Measurements from ENCODE around the gene RUFY2. TPM values are rescaled to one million over a fixed set of nuclear protein-coding genes. Genes with fewer than 3 reads are reported as not detected.
A peak's percentile ranks its signal among the peaks of the same experiment; 100 is the strongest.

RUFY2 gene
- total and polyA plus RNA-seq, 2 experiments from 2014 or later: 10.3 to 17.3 TPM

- Histone ChIP-seq H2AFZ (no peak overlapping the region), H3K4me2 (no peak overlapping the region), H3K36me3 (ENCODE audit: insufficient read depth) (no peaks in the 10 kb centered on the region; the same call in 1 of the 2 replicates), H3F3A (replicated peaks; ENCODE audit: low read depth) (no peaks in the 10 kb centered on the region), H3K27ac (ENCODE audit: low read depth) (no peak overlapping the region), H3K9me2 (ENCODE audit: insufficient read depth) (no peaks in the 10 kb centered on the region), H4K20me1 (replicated peaks; ENCODE audit: insufficient read depth) (peaks cover 10% of the 10 kb centered on the region), H3K27me3 (ENCODE audit: insufficient read depth) (no peaks in the 10 kb centered on the region), H3K79me2 (replicated peaks; ENCODE audit: insufficient read depth) (peaks cover 22% of the 10 kb centered on the region), H3K4me1 (ENCODE audit: insufficient read depth) (peaks cover 13% of the 10 kb centered on the region), H3K4me3 (no peak overlapping the region)
- peaks cover 23% of the 10 kb centered on the region for H3K4me1 Mint-ChIP-seq
- peaks cover 26% of the 10 kb centered on the region for H3K36me3 Mint-ChIP-seq (ENCODE audit: low read depth)
- peaks cover 30% of the 10 kb centered on the region for H3K27me3 Mint-ChIP-seq (ENCODE audit: insufficient read depth, low read depth, poor library complexity)
- peaks cover 4% of the 10 kb centered on the region; the same call in 2 of the 3 replicates for H3K9me3 Mint-ChIP-seq
- ATAC-seq (no peak), DNase-seq (ENCODE audit: low spot score) (no peak)
- TF ChIP-seq CREB1 (CRISPR knock-in tag; IDR thresholded peaks at IDR 0.05; ENCODE audit: low read depth) (no peak), STAT1 (IDR thresholded peaks at IDR 0.05; ENCODE audit: unreplicated experiment) (no peak)
- H3K4me3 Mint-ChIP-seq: no peak overlapping the region
- no peak overlapping the region for H3K27ac Mint-ChIP-seq
Measured at GRCh38 chr10:68329506-68329861, 77.6 kb downstream of the RUFY2 start.

- no peak for ATAC-seq
- peaks cover 22% of the 10 kb centered on the region for H3K4me1 Mint-ChIP-seq
- Histone ChIP-seq H3K79me2 (replicated peaks; ENCODE audit: insufficient read depth) (peaks cover 9% of the 10 kb centered on the region), H3K4me1 (ENCODE audit: insufficient read depth) (0 out of 2 replicates have a peak, but pooled peaks cover 9% of the 10 kb centered on the region), H3K36me3 (ENCODE audit: insufficient read depth) (no peaks in the 10 kb centered on the region; the same call in 1 of the 2 replicates), H3K27me3 (ENCODE audit: insufficient read depth) (no peaks in the 10 kb centered on the region), H2AFZ (no peak overlapping the region), H3K9me2 (ENCODE audit: insufficient read depth) (no peaks in the 10 kb centered on the region), H3K4me3 (no peak overlapping the region), H3K27ac (ENCODE audit: low read depth) (no peak overlapping the region), H3K4me2 (no peak overlapping the region), H4K20me1 (replicated peaks; ENCODE audit: insufficient read depth) (no peaks in the 10 kb centered on the region; the same call in 1 of the 2 replicates), H3F3A (replicated peaks; ENCODE audit: low read depth) (no peaks in the 10 kb centered on the region)
- H3K36me3 Mint-ChIP-seq (ENCODE audit: low read depth): peaks cover 12% of the 10 kb centered on the region
- peak overlapping the region; percentile 39 for H3K27ac Mint-ChIP-seq
- H3K27me3 Mint-ChIP-seq (ENCODE audit: insufficient read depth, low read depth, poor library complexity): peaks cover 30% of the 10 kb centered on the region
- H3K4me3 Mint-ChIP-seq: peak overlapping the region; percentile 29; the same call in 2 of the 3 replicates
- peaks cover 4% of the 10 kb centered on the region; the same call in 2 of the 3 replicates for H3K9me3 Mint-ChIP-seq
- peak; percentile 67 for DNase-seq (ENCODE audit: low spot score)
- TF ChIP-seq CREB1 (CRISPR knock-in tag; IDR thresholded peaks at IDR 0.05; ENCODE audit: low read depth) (no peak), POLR2AphosphoS5 (IDR thresholded peaks at IDR 0.05; ENCODE audit: low read depth) (no peak), REST (IDR thresholded peaks at IDR 0.05; ENCODE audit: unreplicated experiment) (no peak), ZNF114 (CRISPR knock-in tag; IDR thresholded peaks at IDR 0.05) (no peak), ZNF331 (CRISPR knock-in tag; IDR thresholded peaks at IDR 0.05; ENCODE audit: low read depth) (no peak), NANOG (IDR thresholded peaks at IDR 0.05; ENCODE audit: borderline replicate concordance) (no peak), ZNF462 (CRISPR knock-in tag; IDR thresholded peaks at IDR 0.05) (no peak), ETS1 (IDR thresholded peaks at IDR 0.05) (no peak), STAT1 (IDR thresholded peaks at IDR 0.05; ENCODE audit: unreplicated experiment) (no peak)
Measured at GRCh38 chr10:68327889-68328786, 78.9 kb downstream of the RUFY2 start.

Measured in GM23338 (cell line).